Lung (tissue), 12 donors: Measurements from ENCODE around the gene RBM26. TPM values are rescaled to one million over a fixed set of nuclear protein-coding genes. Genes with fewer than 3 reads are reported as not detected.
A peak's percentile ranks its signal among the peaks of the same experiment; 100 is the strongest.

Experiments
- ATAC-seq: fragments of 200-7000 bp; cut with Tn5 transposase; one replicate; pipeline ENCODE4 v1.9.1; 2020; ENCODE audit warnings: moderate number of reproducible peaks; ENCODE audit not compliant: insufficient read depth, low FRiP score
- DNase-seq, 3 donors: peaks; one replicate each; pipeline ENCODE4 v3.0.0-alpha.2; 2013 to 2017
- H3K27ac ChIP-seq, 2 donors: one replicate each; pipeline ENCODE4 v1.5.1; 2013; ENCODE audit warnings: mild to moderate bottlenecking in 2 of 2, moderate library complexity in 2 of 2, control low read depth in 1 of 2, inconsistent platforms in 1 of 2, low read depth in 1 of 2, low read length in 1 of 2
- H3K27me3 ChIP-seq, 3 donors: one replicate each; pipeline ENCODE4 v1.5.1; 2013; ENCODE audit warnings: low read length in 2 of 3; ENCODE audit not compliant: control insufficient read depth in 3 of 3, insufficient read depth in 3 of 3
- H3K36me3 ChIP-seq, 4 donors: one replicate each; pipeline ENCODE4 v1.5.1; 2013; ENCODE audit warnings: low read length in 4 of 4, mild to moderate bottlenecking in 1 of 4, moderate library complexity in 1 of 4; ENCODE audit not compliant: control insufficient read depth in 4 of 4, insufficient read depth in 4 of 4
- H3K4me1 ChIP-seq, 5 donors: one replicate each; pipeline ENCODE4 v1.5.1; 2013; ENCODE audit warnings: low read length in 5 of 5, mild to moderate bottlenecking in 2 of 5, moderate library complexity in 1 of 5; ENCODE audit not compliant: control insufficient read depth in 5 of 5, insufficient read depth in 5 of 5
- H3K4me3 ChIP-seq: one replicate; pipeline ENCODE4 v1.5.1; 2013; ENCODE audit warnings: mild to moderate bottlenecking, control low read depth, moderate library complexity
- H3K9ac ChIP-seq, 2 donors: one replicate each; pipeline ENCODE4 v1.5.1; 2013; ENCODE audit warnings: low read length in 2 of 2, control low read depth in 1 of 2; ENCODE audit not compliant: insufficient read depth in 1 of 2
- H3K9me3 ChIP-seq, 4 donors: one replicate each; pipeline ENCODE4 v1.5.1; 2013; ENCODE audit warnings: low read length in 3 of 4, mild to moderate bottlenecking in 1 of 4, moderate library complexity in 1 of 4; ENCODE audit not compliant: control insufficient read depth in 4 of 4, insufficient read depth in 3 of 4
- CTCF ChIP-seq: IDR thresholded peaks from 2 replicates; pipeline ENCODE4 v1.5.1; 2012; ENCODE audit warnings: mild to moderate bottlenecking; ENCODE audit errors: control extremely low read depth, extremely low read depth
- WGBS, 2 donors: extraction: QIAGEN DNeasy Blood & Tissue Kit; methylation state at CpG; one replicate each; pipeline ENCODE4 v1.1.7; 2013; 5-methylcytosine and 5-hydroxymethylcytosine counted together
- polyA plus RNA-seq, 2 donors: library from polyadenylated mRNA; stranded (reverse); fragments of 200-250 nt; gene quantifications; one replicate each; pipeline ENCODE4 v1.2.1, GENCODE V29; 2013
- total RNA-seq, 2 donors: library from RNA; depleted of rRNA in 1 of 2; stranded (reverse); fragments of >200 nt in 1 of 2; gene quantifications; one replicate each; pipeline ENCODE4 v1.2.1, GENCODE V29; 2014 to 2021
- donor health status: control.
- donor health status: control.
- donor health status: Bipolar disorder and iron deficiency.
- donor health status: healthy.
- donor health status: DM: yes; HTN: yes; CAD: no.

The RBM26 gene
- total and polyA plus RNA-seq, 4 donors = 12.9 to 91.8 (median 32.3) TPM

- Histone ChIP-seq H3K27ac (no peak overlapping the region), H3K4me3 (no peak overlapping the region), H3K27me3 (no peaks in the 10 kb centered on the region), H3K36me3 (peaks cover 0 to 3% (median 0%) of the 10 kb centered on the region in 4 donors), H3K9ac (no peak overlapping the region), H3K4me1 (peaks cover 0 to 12% (median 0%) of the 10 kb centered on the region in 5 donors), H3K9me3 (no peaks in the 10 kb centered on the region)
- ATAC-seq (peak; percentile 70), DNase-seq (no peak)
- WGBS, 2 donors = 30 to 31% methylated on average over 1 of the region's 1 CpG
- no peak for TF ChIP-seq CTCF
These were observed 20.4 kb downstream of the RBM26 start for GRCh38 chr13:79385694-79386093.

- H3K27me3 ChIP-seq = no peaks in the 10 kb centered on the region
- WGBS, 2 donors = 92 to 95% methylated on average over 5 of the region's 5 CpGs
- no peaks in the 10 kb centered on the region for H3K9me3 ChIP-seq
- peaks cover 0 to 3% (median 0%) of the 10 kb centered on the region in 4 donors for H3K36me3 ChIP-seq
- peaks cover 0 to 12% (median 3%) of the 10 kb centered on the region in 5 donors for H3K4me1 ChIP-seq
- no peak overlapping the region for H3K9ac ChIP-seq
- ATAC-seq = no peak
- H3K27ac ChIP-seq = no peak overlapping the region
- TF ChIP-seq CTCF = no peak
- H3K4me3 ChIP-seq = no peak overlapping the region
- no peak for DNase-seq
These were observed 21.9 kb downstream of the RBM26 start for GRCh38 chr13:79384022-79384610.

- Histone ChIP-seq H3K27me3 (no peaks in the 10 kb centered on the region), H3K36me3 (peaks cover under 1 to 4% (median 2%) of the 10 kb centered on the region in 4 donors), H3K27ac (no peak overlapping the region), H3K9me3 (no peaks in the 10 kb centered on the region), H3K9ac (no peak overlapping the region), H3K4me3 (no peak overlapping the region), H3K4me1 (peaks cover 0 to 7% (median 0%) of the 10 kb centered on the region in 5 donors)
- no peak for TF ChIP-seq CTCF
- DNase-seq = no peak
- 2 to 23% methylated on average over 1 of the region's 1 CpG for WGBS, 2 donors
- no peak for ATAC-seq
These were observed 23.3 kb downstream of the RBM26 start for GRCh38 chr13:79382545-79383275.
